ENCODE data around the gene ATP2C1.

DNA sequence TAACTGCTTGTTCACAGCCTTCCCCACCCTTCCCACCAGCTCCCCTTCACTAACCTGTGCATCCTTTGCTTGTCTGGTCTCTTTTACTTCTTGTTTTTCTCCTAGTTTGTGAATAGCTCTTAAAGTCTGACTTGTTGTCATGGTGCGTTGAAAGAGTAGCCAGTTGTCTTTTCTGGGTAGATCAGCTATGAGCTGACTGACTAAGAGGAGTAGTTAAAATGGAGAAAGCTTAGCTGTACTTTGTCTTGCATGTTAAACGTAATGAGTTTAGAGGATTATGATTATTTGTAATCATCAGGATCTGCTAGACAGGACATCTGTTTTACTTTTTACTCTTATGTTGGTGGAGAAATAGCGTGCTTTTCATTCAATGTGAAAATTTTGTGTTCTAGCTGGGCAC lies 35.9 kb downstream of the ATP2C1 start:
- no peak for TF ChIP-seq POLR2AphosphoS5 (IDR thresholded peaks at IDR 0.05; ENCODE audit: insufficient read depth in 1 of 2, low read depth in 1 of 2)
- TF ChIP-seq, protein P1, sequence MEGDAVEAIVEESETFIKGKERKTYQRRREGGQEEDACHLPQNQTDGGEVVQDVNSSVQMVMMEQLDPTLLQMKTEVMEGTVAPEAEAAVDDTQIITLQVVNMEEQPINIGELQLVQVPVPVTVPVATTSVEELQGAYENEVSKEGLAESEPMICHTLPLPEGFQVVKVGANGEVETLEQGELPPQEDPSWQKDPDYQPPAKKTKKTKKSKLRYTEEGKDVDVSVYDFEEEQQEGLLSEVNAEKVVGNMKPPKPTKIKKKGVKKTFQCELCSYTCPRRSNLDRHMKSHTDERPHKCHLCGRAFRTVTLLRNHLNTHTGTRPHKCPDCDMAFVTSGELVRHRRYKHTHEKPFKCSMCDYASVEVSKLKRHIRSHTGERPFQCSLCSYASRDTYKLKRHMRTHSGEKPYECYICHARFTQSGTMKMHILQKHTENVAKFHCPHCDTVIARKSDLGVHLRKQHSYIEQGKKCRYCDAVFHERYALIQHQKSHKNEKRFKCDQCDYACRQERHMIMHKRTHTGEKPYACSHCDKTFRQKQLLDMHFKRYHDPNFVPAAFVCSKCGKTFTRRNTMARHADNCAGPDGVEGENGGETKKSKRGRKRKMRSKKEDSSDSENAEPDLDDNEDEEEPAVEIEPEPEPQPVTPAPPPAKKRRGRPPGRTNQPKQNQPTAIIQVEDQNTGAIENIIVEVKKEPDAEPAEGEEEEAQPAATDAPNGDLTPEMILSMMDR (IDR thresholded peaks at IDR 0.05): no peak
